ENCODE results near the gene ZBTB7C. TPM values are rescaled to one million over a fixed set of nuclear protein-coding genes. Genes with fewer than 3 reads are reported as not detected.

Gene ZBTB7C
- total RNA-seq, 1 donor = 0.09 TPM

- no peak for DNase-seq (ENCODE audit: low read depth)
- TF ChIP-seq, protein P1, sequence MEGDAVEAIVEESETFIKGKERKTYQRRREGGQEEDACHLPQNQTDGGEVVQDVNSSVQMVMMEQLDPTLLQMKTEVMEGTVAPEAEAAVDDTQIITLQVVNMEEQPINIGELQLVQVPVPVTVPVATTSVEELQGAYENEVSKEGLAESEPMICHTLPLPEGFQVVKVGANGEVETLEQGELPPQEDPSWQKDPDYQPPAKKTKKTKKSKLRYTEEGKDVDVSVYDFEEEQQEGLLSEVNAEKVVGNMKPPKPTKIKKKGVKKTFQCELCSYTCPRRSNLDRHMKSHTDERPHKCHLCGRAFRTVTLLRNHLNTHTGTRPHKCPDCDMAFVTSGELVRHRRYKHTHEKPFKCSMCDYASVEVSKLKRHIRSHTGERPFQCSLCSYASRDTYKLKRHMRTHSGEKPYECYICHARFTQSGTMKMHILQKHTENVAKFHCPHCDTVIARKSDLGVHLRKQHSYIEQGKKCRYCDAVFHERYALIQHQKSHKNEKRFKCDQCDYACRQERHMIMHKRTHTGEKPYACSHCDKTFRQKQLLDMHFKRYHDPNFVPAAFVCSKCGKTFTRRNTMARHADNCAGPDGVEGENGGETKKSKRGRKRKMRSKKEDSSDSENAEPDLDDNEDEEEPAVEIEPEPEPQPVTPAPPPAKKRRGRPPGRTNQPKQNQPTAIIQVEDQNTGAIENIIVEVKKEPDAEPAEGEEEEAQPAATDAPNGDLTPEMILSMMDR (IDR thresholded peaks at IDR 0.05; ENCODE audit: insufficient read depth, low read length) = no peak
- H3K4me3 ChIP-seq (ENCODE audit: low read depth, low read length) = no peak overlapping the region
Observed at GRCh38 chr18:48433541-48433940, 24.4 kb upstream of the ZBTB7C start.

DNA sequence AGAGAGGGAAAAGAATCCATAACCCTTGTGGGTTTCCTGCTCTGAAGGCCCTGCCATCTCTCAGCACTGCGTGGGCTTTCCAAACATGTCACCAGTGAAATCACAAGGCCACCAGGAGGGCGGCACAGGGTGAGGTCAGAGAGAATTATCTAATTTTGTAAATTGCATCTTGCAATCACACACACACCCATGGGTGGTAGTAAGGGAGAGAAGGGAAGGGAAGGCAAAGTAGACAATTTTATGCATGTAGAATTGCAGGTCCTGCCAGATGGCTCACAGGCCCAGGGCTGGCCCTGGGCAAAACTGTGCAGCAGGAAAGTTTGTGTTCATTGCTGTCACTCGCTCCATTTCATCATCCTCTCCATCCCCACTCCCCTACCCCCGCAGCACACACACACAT is 21.0 kb upstream of the ZBTB7C start:
- TF ChIP-seq, protein P1 (IDR thresholded peaks at IDR 0.05; ENCODE audit: insufficient read depth, low read length) = no peak
- no peak overlapping the region for H3K4me3 ChIP-seq (ENCODE audit: low read depth, low read length)
- DNase-seq (ENCODE audit: low read depth) = no peak

- no peak overlapping the region for H3K4me3 ChIP-seq (ENCODE audit: low read depth, low read length)
- TF ChIP-seq, protein P1 (IDR thresholded peaks at IDR 0.05; ENCODE audit: insufficient read depth, low read length) = no peak
- DNase-seq (ENCODE audit: low read depth) = no peak
Observed at GRCh38 chr18:48428475-48429177, 19.4 kb upstream of the ZBTB7C start.

DNA sequence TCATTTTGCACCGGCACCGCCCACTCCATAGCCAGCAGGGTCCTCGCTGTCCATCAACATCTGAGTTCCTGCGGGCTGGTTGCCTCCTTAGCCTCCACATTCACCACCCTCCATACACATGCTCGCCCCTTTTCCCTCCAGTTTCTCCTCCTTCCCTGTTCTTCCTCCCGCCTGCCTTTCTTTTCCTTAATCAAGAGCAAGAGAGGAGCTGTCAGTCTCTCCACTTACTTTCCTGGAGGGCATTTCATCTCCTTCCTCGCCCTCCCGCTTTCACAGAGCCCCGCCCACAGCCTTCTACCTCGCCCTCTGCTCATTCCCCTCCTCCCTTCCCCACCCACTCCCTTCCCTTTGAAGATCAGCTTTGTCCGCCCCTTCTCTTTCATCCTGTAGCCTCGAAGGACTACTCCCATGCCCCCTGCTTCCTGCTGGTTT is 13.8 kb upstream of the ZBTB7C start:
- no peak overlapping the region for H3K4me3 ChIP-seq (ENCODE audit: low read depth, low read length)
- TF ChIP-seq, protein P1 (IDR thresholded peaks at IDR 0.05; ENCODE audit: insufficient read depth, low read length) = no peak
- DNase-seq (ENCODE audit: low read depth) = no peak

- DNase-seq (ENCODE audit: low read depth) = no peak
- TF ChIP-seq, protein P1 (IDR thresholded peaks at IDR 0.05; ENCODE audit: insufficient read depth, low read length) = no peak
- H3K4me3 ChIP-seq (ENCODE audit: low read depth, low read length) = no peak overlapping the region
Observed at GRCh38 chr18:48419277-48420022, 10.3 kb upstream of the ZBTB7C start.

- DNase-seq (ENCODE audit: low read depth) = no peak
- H3K4me3 ChIP-seq (ENCODE audit: low read depth, low read length) = no peak overlapping the region
- TF ChIP-seq, protein P1 (IDR thresholded peaks at IDR 0.05; ENCODE audit: insufficient read depth, low read length) = no peak
Observed at GRCh38 chr18:48418539-48419276, 9.5 kb upstream of the ZBTB7C start.
